GM13977 (cell line): ENCODE data around the gene ALKBH5.

ENCODE experiments used
- DNase-seq: peaks from one replicate; pipeline ENCODE4 v3.0.0; 2012; ENCODE audit warnings: low spot score
- in situ Hi-C: fragments of 300-500 bp; cut with MboI; formaldehyde crosslinking; loops from one replicate; pipeline ENCODE4 v1.12.0; 2022; ENCODE audit warnings: low sequenced_read_pairs, low pct_unique_long_range_greater_than_20kb, mixed read lengths, inconsistent platforms; ENCODE audit not compliant: unreplicated experiment
- TF ChIP-seq, protein P1 (sequence below): IDR thresholded peaks from 2 replicates; pipeline ENCODE4 v1.5.1; 2012; ENCODE audit warnings: mild to moderate bottlenecking, control low read depth; ENCODE audit not compliant: insufficient read depth; ENCODE audit errors: extremely low read depth, missing control alignments

The ALKBH5 gene

GRCh38 chr17:18194804-18195203 lies 11.2 kb downstream of the ALKBH5 start:
- TF ChIP-seq, protein P1, sequence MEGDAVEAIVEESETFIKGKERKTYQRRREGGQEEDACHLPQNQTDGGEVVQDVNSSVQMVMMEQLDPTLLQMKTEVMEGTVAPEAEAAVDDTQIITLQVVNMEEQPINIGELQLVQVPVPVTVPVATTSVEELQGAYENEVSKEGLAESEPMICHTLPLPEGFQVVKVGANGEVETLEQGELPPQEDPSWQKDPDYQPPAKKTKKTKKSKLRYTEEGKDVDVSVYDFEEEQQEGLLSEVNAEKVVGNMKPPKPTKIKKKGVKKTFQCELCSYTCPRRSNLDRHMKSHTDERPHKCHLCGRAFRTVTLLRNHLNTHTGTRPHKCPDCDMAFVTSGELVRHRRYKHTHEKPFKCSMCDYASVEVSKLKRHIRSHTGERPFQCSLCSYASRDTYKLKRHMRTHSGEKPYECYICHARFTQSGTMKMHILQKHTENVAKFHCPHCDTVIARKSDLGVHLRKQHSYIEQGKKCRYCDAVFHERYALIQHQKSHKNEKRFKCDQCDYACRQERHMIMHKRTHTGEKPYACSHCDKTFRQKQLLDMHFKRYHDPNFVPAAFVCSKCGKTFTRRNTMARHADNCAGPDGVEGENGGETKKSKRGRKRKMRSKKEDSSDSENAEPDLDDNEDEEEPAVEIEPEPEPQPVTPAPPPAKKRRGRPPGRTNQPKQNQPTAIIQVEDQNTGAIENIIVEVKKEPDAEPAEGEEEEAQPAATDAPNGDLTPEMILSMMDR: no peak
- DNase-seq: no peak
- in situ Hi-C loops: no loop called here

DNA sequence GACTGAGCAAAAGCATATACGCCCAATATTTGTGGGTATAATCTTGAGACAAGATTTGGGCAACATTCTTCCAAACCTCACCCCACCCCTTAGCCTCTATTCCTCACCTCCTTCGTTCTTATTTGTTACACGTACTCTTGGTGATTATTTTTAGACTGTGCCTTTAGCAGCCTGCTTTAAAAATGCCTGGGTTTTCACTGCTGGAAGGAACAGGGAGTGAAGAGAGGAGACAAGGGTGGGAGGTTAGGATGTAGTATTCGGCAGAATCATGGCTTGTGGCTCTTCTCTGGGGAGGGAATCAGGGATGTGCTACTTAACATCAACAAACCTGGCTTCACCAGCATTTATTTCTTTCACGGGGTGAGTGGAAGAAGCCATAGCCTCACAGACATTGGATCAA lies 11.6 kb downstream of the ALKBH5 start:
- TF ChIP-seq, protein P1: no peak
- in situ Hi-C loops: no loop called here
- DNase-seq: no peak

- no peak for DNase-seq
- TF ChIP-seq, protein P1: no peak
- in situ Hi-C loops: no loop called here
These were observed 14.0 kb downstream of the ALKBH5 start for GRCh38 chr17:18197535-18198194.

GRCh38 chr17:18198530-18198929 lies 14.9 kb downstream of the ALKBH5 start:
- in situ Hi-C loops: no loop called here
- no peak for DNase-seq
- TF ChIP-seq, protein P1: no peak

DNA sequence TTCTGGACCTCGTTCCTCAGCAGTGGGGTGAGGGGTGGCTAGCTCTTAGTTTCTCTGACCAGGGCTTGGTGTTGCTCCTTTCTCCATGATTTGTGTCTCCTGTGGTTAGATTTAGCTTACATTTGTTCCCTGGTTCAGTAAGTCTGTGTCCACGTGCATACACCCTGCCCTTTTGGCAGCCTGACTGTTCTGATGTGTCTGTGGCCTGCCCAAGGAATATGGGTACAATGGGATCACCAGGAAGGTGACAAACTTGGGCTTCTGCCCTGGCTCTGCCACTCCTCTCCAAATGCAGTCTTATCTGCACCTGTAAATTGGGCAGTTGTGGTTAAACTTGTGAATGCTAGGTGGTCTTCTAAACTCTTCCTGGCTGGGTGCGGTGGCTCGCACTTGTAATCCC lies 17.5 kb downstream of the ALKBH5 start:
- in situ Hi-C loops: no loop called here
- TF ChIP-seq, protein P1: no peak
- DNase-seq: no peak

DNA sequence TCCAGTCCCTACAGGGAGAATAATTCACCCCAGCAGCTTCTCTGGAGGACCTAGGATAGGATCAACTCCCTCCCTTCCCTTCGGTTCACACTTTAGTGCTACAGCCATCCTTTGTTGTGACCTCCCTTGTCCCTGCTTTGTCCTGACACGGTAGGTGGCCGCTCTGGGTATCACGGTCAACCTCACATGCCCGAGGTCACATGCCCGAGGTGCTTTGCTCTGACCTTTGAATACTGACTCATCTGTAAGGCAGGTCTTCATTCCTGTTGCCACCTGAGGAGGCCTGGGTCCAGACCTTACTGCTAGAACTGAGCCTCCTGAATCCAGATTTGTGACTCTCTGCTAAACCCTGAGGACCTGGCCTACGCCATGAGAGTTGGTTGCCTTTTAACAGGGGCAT lies 19.7 kb downstream of the ALKBH5 start:
- TF ChIP-seq, protein P1: no peak
- no peak for DNase-seq
- in situ Hi-C loops: no loop called here
